PC-3 (cell line): ENCODE data around the gene MALAT1.

ENCODE experiments used
- CTCF ChIP-seq: fragments of 300-600 bp; sonication (generic); conservative IDR thresholded peaks from 2 replicates; pipeline ENCODE4 v1.5.1; 2017; ENCODE audit warnings: antibody characterized with exemption, low read depth, mild to moderate bottlenecking, low read length
- EZH2 ChIP-seq: fragments of 300-600 bp; sonication (generic); IDR thresholded peaks from one replicate; pipeline ENCODE4 v1.6.1; 2017; ENCODE audit warnings: antibody characterized with exemption, mild to moderate bottlenecking, low read length; ENCODE audit not compliant: unreplicated experiment

- TF ChIP-seq CTCF (peak; percentile 72), EZH2 (no peak)
Observed at GRCh38 chr11:65551572-65552387, 52.9 kb downstream of the MALAT1 start.
